ENCODE data around the gene MSI2.

DNA sequence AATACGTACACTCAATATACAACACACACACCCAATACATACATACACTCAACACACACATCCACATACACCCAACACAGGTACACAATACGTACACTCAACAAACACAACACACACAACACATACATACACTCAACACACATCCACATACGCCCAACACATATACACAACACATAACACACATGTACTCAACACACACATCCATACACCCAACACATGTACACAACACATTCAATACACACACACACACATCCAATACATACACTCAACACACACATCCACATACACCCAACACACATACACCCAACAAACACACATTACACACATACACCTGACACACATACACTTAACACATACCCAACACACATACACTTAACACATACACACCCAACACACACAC is 392.9 kb downstream of the MSI2 start:
- TF ChIP-seq, protein P1, sequence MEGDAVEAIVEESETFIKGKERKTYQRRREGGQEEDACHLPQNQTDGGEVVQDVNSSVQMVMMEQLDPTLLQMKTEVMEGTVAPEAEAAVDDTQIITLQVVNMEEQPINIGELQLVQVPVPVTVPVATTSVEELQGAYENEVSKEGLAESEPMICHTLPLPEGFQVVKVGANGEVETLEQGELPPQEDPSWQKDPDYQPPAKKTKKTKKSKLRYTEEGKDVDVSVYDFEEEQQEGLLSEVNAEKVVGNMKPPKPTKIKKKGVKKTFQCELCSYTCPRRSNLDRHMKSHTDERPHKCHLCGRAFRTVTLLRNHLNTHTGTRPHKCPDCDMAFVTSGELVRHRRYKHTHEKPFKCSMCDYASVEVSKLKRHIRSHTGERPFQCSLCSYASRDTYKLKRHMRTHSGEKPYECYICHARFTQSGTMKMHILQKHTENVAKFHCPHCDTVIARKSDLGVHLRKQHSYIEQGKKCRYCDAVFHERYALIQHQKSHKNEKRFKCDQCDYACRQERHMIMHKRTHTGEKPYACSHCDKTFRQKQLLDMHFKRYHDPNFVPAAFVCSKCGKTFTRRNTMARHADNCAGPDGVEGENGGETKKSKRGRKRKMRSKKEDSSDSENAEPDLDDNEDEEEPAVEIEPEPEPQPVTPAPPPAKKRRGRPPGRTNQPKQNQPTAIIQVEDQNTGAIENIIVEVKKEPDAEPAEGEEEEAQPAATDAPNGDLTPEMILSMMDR (IDR thresholded peaks at IDR 0.05), result no peak
- TF ChIP-seq POLR2A (IDR thresholded peaks at IDR 0.05) (no peak), EP300 (IDR thresholded peaks at IDR 0.05) (no peak), POLR2AphosphoS5 (IDR thresholded peaks at IDR 0.05) (no peak)

Measured in suprapubic skin (tissue), 4 donors.